Ovary (tissue), 9 donors: ENCODE measurements around the gene EEF1AKMT3. TPM values are rescaled to one million over a fixed set of nuclear protein-coding genes. Genes with fewer than 3 reads are reported as not detected.
"Not testable (repeated sequence)": the region's sequence is repeated elsewhere in the genome, so short reads cannot be mapped to it uniquely, and the experiment has no call there.

Experiments used
- DNase-seq, 5 donors: peaks; one replicate each; pipeline ENCODE4 v3.0.0-alpha.2; 2019 to 2020
- H3K27ac ChIP-seq, 2 donors: fragments of 200-600 bp; one replicate each; pipeline versions ENCODE4 v1.5.1 to v1.8.0; 2019 to 2022
- H3K27me3 ChIP-seq: fragments of 200-600 bp; one replicate; pipeline ENCODE4 v1.8.0; 2022
- H3K36me3 ChIP-seq: fragments of 200-600 bp; sonication (generic); one replicate; pipeline ENCODE4 v1.5.1; 2019
- H3K4me1 ChIP-seq: one replicate; pipeline ENCODE4 v1.8.1; 2013; ENCODE audit warnings: mild to moderate bottlenecking, moderate library complexity; ENCODE audit not compliant: insufficient read depth
- H3K4me3 ChIP-seq: fragments of 200-600 bp; sonication (generic); one replicate; pipeline ENCODE4 v1.5.1; 2017
- H3K9me3 ChIP-seq, 2 donors: fragments of 200-600 bp in 1 of 2; sonication (generic) in 1 of 2; one replicate each; pipeline versions ENCODE4 v1.5.1 to v1.8.1; 2013 to 2019; ENCODE audit warnings: mild to moderate bottlenecking in 1 of 2, moderate library complexity in 1 of 2
- CTCF ChIP-seq, 3 donors: fragments of 450-650 bp in 2 of 3; fragments of 200-600 bp in 1 of 3; IDR thresholded peaks; one replicate each; pipeline versions ENCODE4 v1.5.1 to v1.8.0; 2016 to 2022; ENCODE audit warnings: antibody characterized with exemption in 3 of 3, mild to moderate bottlenecking in 1 of 3
- EP300 ChIP-seq: sonication (generic); formaldehyde crosslinking; IDR thresholded peaks from one replicate; pipeline ENCODE4 v1.6.1; 2017; ENCODE audit warnings: antibody characterized with exemption
- POLR2A ChIP-seq: fragments of 450-650 bp; IDR thresholded peaks from one replicate; pipeline ENCODE4 v1.6.1; 2017; ENCODE audit warnings: antibody characterized with exemption, mild to moderate bottlenecking, moderate library complexity
- WGBS, 3 donors: extraction: QIAGEN DNeasy Blood & Tissue Kit in 1 of 3; methylation state at CpG; one replicate each; pipeline versions ENCODE4 v1.1.5 to v1.1.7; 2013 to 2017; 5-methylcytosine and 5-hydroxymethylcytosine counted together
- intact Hi-C, 4 donors: fragments of 100-400 bp; cut with DNase I; formaldehyde crosslinking; loops; one replicate each; pipeline versions ENCODE4 v1.11.0 to v1.15.1; 2022 to 2023
- polyA plus RNA-seq, 2 donors: library from polyadenylated mRNA; stranded (reverse); fragments of 200-250 nt in 1 of 2; fragments of 350-450 nt in 1 of 2; fragmentation: Illumina TruSeq in 1 of 2; extraction: RNeasy Lipid Tissue Mini Kit (QIAGEN cat#74804) in 1 of 2; gene quantifications; one replicate each; pipeline ENCODE4 v1.2.3, GENCODE V29; 2013 to 2014
- total RNA-seq, 7 donors: library from RNA; depleted of rRNA in 2 of 7; stranded (reverse); fragments of >200 nt in 2 of 7; fragmentation: NEBNext Ultra II Directional in 3 of 7; extraction: Animal tissue kit (Norgen Biotek cat#: 25700) in 3 of 7; gene quantifications; one replicate each; pipeline versions ENCODE4 v1.1.0 to v1.2.4, GENCODE V29; 2016 to 2023
- donor health status: DM: no; HTN: no; CAD: no; lungs with moderate emphysema.
- donor health status: DM: no; HTN: no; CAD: no.
- donor health status: Bipolar disorder and iron deficiency.
- donor health status: DM: yes; HTN: yes; CAD: no.
- donor health status: DM: no; HTN: no; CAD: no.
- donor health status: DM: yes; HTN: yes; CAD: no.

The EEF1AKMT3 gene
- total and polyA plus RNA-seq, 9 donors: 10.4 to 18.0 (median 15.0) TPM

- 94 to 96% (median 95%) methylated on average over 11 of the region's 11 CpGs for WGBS, 3 donors
- no peaks in the 10 kb centered on the region for H3K36me3 ChIP-seq
- intact Hi-C loops: no loop called here
These were observed 2.8 kb upstream of the EEF1AKMT3 start for GRCh38 chr12:57769594-57769993.

GRCh38 chr12:57770734-57771133 lies 1.7 kb upstream of the EEF1AKMT3 start:
- Histone ChIP-seq H3K4me1 (peaks cover 9% of the 10 kb centered on the region), H3K4me3 (no peak overlapping the region), H3K27me3 (no peaks in the 10 kb centered on the region), H3K9me3 (no peaks in the 10 kb centered on the region), H3K36me3 (no peaks in the 10 kb centered on the region), H3K27ac (peak overlapping the region in 1 of 2 donors; percentile 85)
- TF ChIP-seq POLR2A (no peak), CTCF (IDR thresholded peaks at IDR 0.05) (no peak), EP300 (no peak)
- 80 to 89% (median 83%) methylated on average over 4 of the region's 4 CpGs for WGBS, 3 donors
- intact Hi-C loops: no loop called here
- DNase-seq: no peak

More at GRCh38 chr12:57769594-57769993, 2.8 kb upstream of the EEF1AKMT3 start:
- Histone ChIP-seq H3K27ac (no peak overlapping the region), H3K27me3 (no peaks in the 10 kb centered on the region), H3K4me1 (peaks cover 14% of the 10 kb centered on the region), H3K9me3 (no peaks in the 10 kb centered on the region), H3K4me3 (no peak overlapping the region)
- no peak for TF ChIP-seq CTCF (IDR thresholded peaks at IDR 0.05)
- no peak for TF ChIP-seq EP300
- no peak for TF ChIP-seq POLR2A
- no peak for DNase-seq

- intact Hi-C loops: no loop called here
- DNase-seq: peak; percentile 91 to 95 (median 93)
- WGBS, 3 donors: 2% methylated on average over 16 of the region's 16 CpGs
These were observed 1.1 kb upstream of the EEF1AKMT3 start for GRCh38 chr12:57771236-57771872.

GRCh38 chr12:57771873-57772428 lies 463 bp upstream of the EEF1AKMT3 start, which contains the start of gene METTL1:
METTL1 (minus strand) TSS chr12:57772105; CDS start chr12:57772083, 22 bp downstream.
- peak; percentile 94 to 96 (median 95) for DNase-seq
- WGBS, 3 donors: 0 to 1% (median 0%) methylated on average over 28 of the region's 28 CpGs
- intact Hi-C loops: no loop called here
- TF ChIP-seq EP300 (no peak), POLR2A (peak; percentile 69)
- no peaks in the 10 kb centered on the region for H3K27me3 ChIP-seq
- peak within 1 kb of the TSS; percentile 86 for H3K4me3 ChIP-seq
- H3K36me3 ChIP-seq: no peaks in the 10 kb centered on the region
- peak within 1 kb of the TSS; percentile 67 to 85 for H3K27ac ChIP-seq
- H3K4me1 ChIP-seq: peaks cover 4% of the 10 kb centered on the region
- no peaks in the 10 kb centered on the region for H3K9me3 ChIP-seq

More at GRCh38 chr12:57771236-57771872, 1.1 kb upstream of the EEF1AKMT3 start:
- peaks cover 8% of the 10 kb centered on the region for H3K4me1 ChIP-seq
- peak overlapping the region; percentile 67 to 85 for H3K27ac ChIP-seq
- no peaks in the 10 kb centered on the region for H3K36me3 ChIP-seq
- TF ChIP-seq POLR2A: no peak
- no peak for TF ChIP-seq EP300
- TF ChIP-seq CTCF (IDR thresholded peaks at IDR 0.05): no peak
- H3K9me3 ChIP-seq: no peaks in the 10 kb centered on the region
- no peaks in the 10 kb centered on the region for H3K27me3 ChIP-seq
- H3K4me3 ChIP-seq: peak overlapping the region; percentile 86

GRCh38 chr12:57774634-57775033 lies 2.2 kb downstream of the EEF1AKMT3 start:
- H3K4me1 ChIP-seq, H3K9me3 ChIP-seq, H3K27ac ChIP-seq, H3K27me3 ChIP-seq, H3K36me3 ChIP-seq, DNase-seq, intact Hi-C loops, H3K4me3 ChIP-seq: not testable (repeated sequence)
- 91 to 92% (median 91%) methylated on average over 11 of the region's 11 CpGs for WGBS, 3 donors
